SHP77 treated with DMSO at 0.1 percent for 48 hours (cell line): Measurements from ENCODE around the gene LYPD3.

Experiments used
- DNase-seq: peaks from one replicate; lab custom pipeline; 2025; lab: John Stamatoyannopoulos, UW

Gene LYPD3

GRCh38 chr19:43430976-43431375, 34.4 kb downstream of the LYPD3 start:
- no peak for DNase-seq

DNA sequence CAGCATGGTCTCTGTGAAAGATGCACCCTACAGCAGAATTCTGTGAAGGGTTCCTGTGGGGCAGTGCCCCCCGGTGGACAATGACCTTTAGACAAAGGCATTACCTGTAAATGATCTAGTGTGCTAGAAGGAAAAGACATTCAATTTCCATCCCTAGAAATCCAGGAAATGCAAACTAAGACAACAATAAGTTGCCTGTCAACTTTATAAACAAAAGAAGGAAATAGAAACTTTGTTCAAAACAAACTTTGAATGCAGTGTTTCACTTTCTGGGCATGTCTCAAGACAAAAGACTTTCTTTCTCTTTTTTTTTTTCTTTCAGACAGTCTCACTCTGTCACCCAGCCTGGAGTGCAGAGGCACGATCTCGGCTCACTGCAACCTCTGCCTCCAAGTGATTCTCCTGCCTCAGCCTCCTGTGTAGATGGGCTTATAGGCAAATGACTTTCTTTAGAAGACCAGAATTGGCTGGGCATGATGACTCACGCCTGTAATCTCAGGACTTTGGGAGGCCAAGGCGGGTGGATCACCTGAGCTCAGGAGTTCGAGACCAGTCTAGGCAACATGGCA, 35.2 kb downstream of the LYPD3 start:
- no peak for DNase-seq

DNA sequence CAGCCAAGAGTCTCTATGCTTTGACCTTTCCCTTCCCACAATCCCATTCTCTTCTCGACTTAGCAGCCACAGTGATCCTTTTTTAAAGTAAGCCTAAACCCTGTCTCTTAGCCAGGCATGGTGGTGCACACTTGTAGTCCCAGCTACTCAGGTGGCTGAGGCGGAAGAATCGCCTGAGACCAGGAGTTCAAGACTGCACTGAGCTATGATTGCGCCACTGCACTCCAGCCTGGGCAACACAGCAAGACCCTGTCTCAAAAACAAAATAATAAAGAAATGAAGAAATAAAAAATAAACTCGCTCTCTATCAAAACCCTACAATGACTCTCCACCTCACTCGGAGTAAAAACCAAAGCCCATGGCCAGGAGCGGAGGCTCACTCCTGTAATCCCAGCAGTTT, 36.0 kb downstream of the LYPD3 start:
- DNase-seq: no peak

- DNase-seq: no peak
Measured at GRCh38 chr19:43425567-43426392, 39.6 kb downstream of the LYPD3 start.

- no peak for DNase-seq
Measured at GRCh38 chr19:43423779-43424178, 41.6 kb downstream of the LYPD3 start.

- no peak for DNase-seq
Measured at GRCh38 chr19:43422689-43423066, 42.7 kb downstream of the LYPD3 start.

DNA sequence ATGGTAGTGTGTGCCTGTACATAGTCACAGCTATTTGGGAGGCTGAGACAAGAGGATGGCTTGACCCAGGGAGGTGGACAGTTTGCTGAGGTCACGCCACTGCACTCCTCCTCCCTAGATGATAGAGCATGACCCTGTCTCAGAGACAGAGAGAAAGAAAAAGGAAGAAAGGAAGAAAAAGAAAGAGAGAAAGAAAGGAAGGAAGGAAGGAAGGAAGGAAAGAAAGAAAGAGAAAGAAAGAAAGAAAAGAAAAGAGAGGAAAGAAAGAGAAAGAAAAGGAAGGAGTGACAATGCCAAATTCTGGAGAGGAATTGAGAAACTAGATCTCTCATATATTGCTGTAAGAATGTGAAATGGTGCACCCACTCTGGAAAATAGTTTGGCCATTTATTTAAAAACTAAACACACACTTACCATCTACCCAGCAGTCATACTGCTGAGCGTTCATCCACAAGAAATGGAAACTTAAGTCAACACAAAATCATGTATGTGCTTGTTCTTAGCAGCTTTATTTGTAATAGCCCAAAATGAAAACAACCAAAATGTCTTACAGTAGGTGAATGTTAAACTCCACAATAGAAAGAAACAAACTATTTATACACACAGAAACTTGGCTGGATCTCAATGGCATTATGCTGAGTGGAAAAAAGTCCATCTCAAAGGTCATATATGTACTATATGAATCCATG, 43.3 kb downstream of the LYPD3 start:
- no peak for DNase-seq

DNA sequence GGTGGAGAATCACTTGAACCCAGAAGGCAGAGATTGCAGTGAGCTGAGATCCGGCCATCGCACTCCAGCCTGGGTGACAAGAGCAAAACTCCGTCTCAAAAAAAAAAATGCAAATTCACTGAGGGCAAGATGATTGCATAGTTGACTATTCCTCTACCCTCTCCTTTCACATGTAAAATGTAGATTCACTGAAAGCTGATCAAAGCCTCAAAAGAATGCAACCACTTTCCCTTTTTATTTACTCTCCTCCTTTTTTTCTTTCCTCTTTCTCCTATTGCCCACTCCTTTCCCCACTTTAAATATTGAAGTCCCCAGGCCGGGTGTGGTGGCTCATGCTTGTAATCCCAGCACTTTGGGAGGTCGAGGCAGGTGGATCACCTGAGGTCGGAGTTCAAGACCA, 44.5 kb downstream of the LYPD3 start:
- DNase-seq: no peak

DNA sequence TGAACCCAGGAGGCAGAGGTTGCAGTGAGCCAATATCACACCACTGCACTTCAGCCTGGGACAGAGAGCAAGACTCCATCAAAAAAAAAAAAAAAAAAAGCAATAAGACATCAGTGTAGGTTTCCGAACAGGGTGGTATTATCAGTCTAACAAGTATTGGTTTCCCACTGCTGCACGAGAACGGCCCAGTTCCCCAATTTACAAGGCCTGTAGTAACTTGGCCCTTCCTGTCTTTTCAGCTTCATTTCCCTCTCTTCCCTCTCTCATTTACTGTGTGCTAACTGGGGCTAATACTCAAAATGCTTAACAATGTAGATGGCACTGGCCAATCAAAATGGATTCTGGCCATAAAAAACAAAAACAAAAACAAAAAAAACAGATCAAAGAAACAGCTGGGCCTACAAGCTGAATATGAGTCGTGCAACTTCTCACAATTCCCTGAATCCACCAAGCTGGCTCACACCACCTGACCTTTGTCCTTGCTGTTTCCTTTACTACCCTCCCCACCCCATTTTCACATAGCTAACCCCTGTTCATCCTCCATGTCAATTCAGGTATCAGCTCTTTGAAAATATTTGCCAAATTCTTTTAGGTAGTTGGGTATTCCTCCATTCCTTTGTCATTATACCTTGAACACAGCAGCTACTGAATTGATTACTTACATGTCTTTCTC, 48.3 kb downstream of the LYPD3 start:
- DNase-seq: no peak

GRCh38 chr19:43414554-43414953, 50.9 kb downstream of the LYPD3 start, which contains the start of gene TEX101:
TEX101 (plus strand) TSS chr19:43414890; CDS start chr19:43415920, 1,030 bp downstream.
- no peak for DNase-seq

GRCh38 chr19:43412441-43412840, 53.0 kb downstream of the LYPD3 start:
- no peak for DNase-seq
